Colonic mucosa (tissue), 4 donors: ENCODE measurements around the gene LIN7C. TPM values are rescaled to one million over a fixed set of nuclear protein-coding genes. Genes with fewer than 3 reads are reported as not detected.

Source experiments
- DNase-seq: peaks from one replicate; pipeline ENCODE4 v3.0.0-alpha.2; 2020
- H3K27ac ChIP-seq: fragments of 200-600 bp; one replicate; pipeline ENCODE4 v1.8.0; 2021
- H3K27me3 ChIP-seq: fragments of 200-600 bp; one replicate; pipeline ENCODE4 v1.8.0; 2021
- H3K36me3 ChIP-seq: fragments of 200-600 bp; one replicate; pipeline ENCODE4 v1.8.0; 2021
- H3K4me1 ChIP-seq: fragments of 200-600 bp; one replicate; pipeline ENCODE4 v1.8.0; 2021; ENCODE audit warnings: mild to moderate bottlenecking
- H3K4me3 ChIP-seq: fragments of 200-600 bp; one replicate; pipeline ENCODE4 v1.8.0; 2021
- H3K9ac ChIP-seq, 2 donors: one replicate each; pipeline ENCODE4 v1.7.0; 2013; ENCODE audit warnings: control low read depth in 2 of 2, low read depth in 2 of 2, low read length in 2 of 2
- H3K9me3 ChIP-seq: fragments of 200-600 bp; one replicate; pipeline ENCODE4 v1.8.0; 2021
- CTCF ChIP-seq: fragments of 200-600 bp; IDR thresholded peaks from one replicate; pipeline ENCODE4 v1.8.0; 2022; ENCODE audit warnings: antibody characterized with exemption, mild to moderate bottlenecking
- intact Hi-C: fragments of 100-400 bp; cut with DNase I; formaldehyde crosslinking; loops from one replicate; pipeline ENCODE4 v1.14.1; 2022
- total RNA-seq, 2 donors: library from RNA; stranded (reverse); fragmentation: NEBNext Ultra II Directional in 1 of 2; extraction: Animal tissue kit (Norgen Biotek cat#: 25700) in 1 of 2; gene quantifications; one replicate each; pipeline ENCODE4 v1.2.1, GENCODE V29; 2021
- donor health status: healthy.
- donor health status: DM: no; HTN: no; CAD: no.
- donor health status: DM: no; HTN: no; CAD: no.

LIN7C gene
- total RNA-seq, 2 donors from 2014 or later = 40.7 to 53.0 TPM

- intact Hi-C loops = no loop called here
- no peaks in the 10 kb centered on the region for H3K4me1 ChIP-seq
- DNase-seq = no peak
- H3K9ac ChIP-seq = peak overlapping the region in 1 of 2 donors; percentile 99
- H3K36me3 ChIP-seq = no peaks in the 10 kb centered on the region
- no peaks in the 10 kb centered on the region for H3K27me3 ChIP-seq
- H3K4me3 ChIP-seq = peak overlapping the region; percentile 74
- peak overlapping the region; percentile 91 for H3K27ac ChIP-seq
- no peak for TF ChIP-seq CTCF
- no peaks in the 10 kb centered on the region for H3K9me3 ChIP-seq
Observed at GRCh38 chr11:27468209-27468994, 38.2 kb downstream of the LIN7C start.

- H3K27me3 ChIP-seq = no peaks in the 10 kb centered on the region
- intact Hi-C loops = no loop called here
- TF ChIP-seq CTCF = no peak
- H3K27ac ChIP-seq = peak overlapping the region; percentile 91
- DNase-seq = no peak
- no peak overlapping the region for H3K4me3 ChIP-seq
- peak overlapping the region in 1 of 2 donors; percentile 99 for H3K9ac ChIP-seq
- H3K4me1 ChIP-seq = no peaks in the 10 kb centered on the region
- no peaks in the 10 kb centered on the region for H3K36me3 ChIP-seq
- no peaks in the 10 kb centered on the region for H3K9me3 ChIP-seq
Observed at GRCh38 chr11:27467181-27467913, 39.2 kb downstream of the LIN7C start.

GRCh38 chr11:27466363-27466762 lies 40.2 kb downstream of the LIN7C start:
- no peaks in the 10 kb centered on the region for H3K27me3 ChIP-seq
- no peak overlapping the region for H3K4me3 ChIP-seq
- H3K27ac ChIP-seq = peak overlapping the region; percentile 91
- no peaks in the 10 kb centered on the region for H3K36me3 ChIP-seq
- no peak for TF ChIP-seq CTCF
- no peak overlapping the region for H3K9ac ChIP-seq
- intact Hi-C loops = no loop called here
- DNase-seq = no peak
- no peaks in the 10 kb centered on the region for H3K4me1 ChIP-seq
- no peaks in the 10 kb centered on the region for H3K9me3 ChIP-seq

- peak overlapping the region; percentile 54 for H3K27ac ChIP-seq
- H3K36me3 ChIP-seq = no peaks in the 10 kb centered on the region
- no peaks in the 10 kb centered on the region for H3K27me3 ChIP-seq
- H3K9me3 ChIP-seq = no peaks in the 10 kb centered on the region
- peak overlapping the region in 1 of 2 donors; percentile 5 for H3K9ac ChIP-seq
- no peak overlapping the region for H3K4me3 ChIP-seq
- intact Hi-C loops = no loop called here
- no peaks in the 10 kb centered on the region for H3K4me1 ChIP-seq
- no peak for TF ChIP-seq CTCF
- DNase-seq = no peak
Observed at GRCh38 chr11:27465629-27466028, 40.9 kb downstream of the LIN7C start.

- DNase-seq = no peak
- no peak for TF ChIP-seq CTCF
- Histone ChIP-seq H3K9ac (peak overlapping the region in 1 of 2 donors; percentile 5), H3K36me3 (no peaks in the 10 kb centered on the region), H3K9me3 (no peaks in the 10 kb centered on the region), H3K4me3 (no peak overlapping the region), H3K4me1 (no peaks in the 10 kb centered on the region), H3K27me3 (no peaks in the 10 kb centered on the region), H3K27ac (peak overlapping the region; percentile 54)
- intact Hi-C loops = no loop called here
Observed at GRCh38 chr11:27464909-27465308, 41.7 kb downstream of the LIN7C start.
